AG04449 (cell line): ENCODE measurements around the gene QRICH2.
A peak's percentile ranks its signal among the peaks of the same experiment; 100 is the strongest.
"Not testable (repeated sequence)": the region's sequence is repeated elsewhere in the genome, so short reads cannot be mapped to it uniquely, and the experiment has no call there.

ENCODE experiments used
- CTCF ChIA-PET: fragments of 350-600 bp; formaldehyde crosslinking; extraction: SDS; loops from one replicate; lab custom pipeline; 2021; ENCODE audit warnings: antibody characterized with exemption; lab: Yijun Ruan, JAX
- POLR2A ChIA-PET: fragments of 400-600, 350-600 bp; formaldehyde crosslinking; extraction: SDS; loops from one replicate; lab custom pipeline; 2020; ENCODE audit warnings: antibody characterized with exemption, inconsistent platforms; lab: Yijun Ruan, JAX
- DNase-seq: peaks from one replicate; pipeline ENCODE4 v3.0.0-alpha.2; 2010; ENCODE audit warnings: low read depth, low spot score
- H3K4me3 ChIP-seq: 2 replicates; pipeline ENCODE4 v1.5.1; 2011; ENCODE audit warnings: low read depth, mild to moderate bottlenecking, control low read depth, low read length
- TF ChIP-seq, protein P1 (sequence below): IDR thresholded peaks from one replicate; pipeline ENCODE4 v1.5.1; 2011; ENCODE audit warnings: mild to moderate bottlenecking, moderate library complexity, low read length, control low read depth, inconsistent platforms; ENCODE audit not compliant: insufficient read depth; ENCODE audit errors: missing control alignments

The QRICH2 gene

DNA sequence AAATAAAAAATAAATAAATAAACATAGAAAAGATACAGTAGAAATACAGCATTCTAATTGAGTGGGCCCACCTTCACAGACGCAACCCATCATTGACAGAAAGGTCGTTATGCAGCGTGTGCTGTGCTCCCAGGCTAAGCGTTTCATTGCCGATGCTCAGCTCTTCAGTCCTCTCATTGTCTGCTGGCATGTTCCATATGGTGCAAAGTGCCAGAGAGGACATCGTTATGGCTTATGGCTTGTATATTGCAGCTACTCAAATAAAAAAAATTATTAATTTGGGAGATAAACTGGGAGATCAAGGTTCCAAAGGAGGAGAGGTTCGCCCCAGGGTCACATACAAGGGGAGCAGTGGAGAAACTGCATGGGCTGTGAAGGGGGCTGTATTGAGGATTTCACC lies 54.2 kb downstream of the QRICH2 start:
- POLR2A ChIA-PET: no interaction called here
- no peak for DNase-seq
- H3K4me3 ChIP-seq: no peak overlapping the region
- CTCF ChIA-PET: interaction anchor here (1.1 to 1.5 kb wide), 2 partner anchors 10 to 26 kb away, joined by 3 to 5 read pairs; no protein-coding TSS in a partner anchor
- TF ChIP-seq, protein P1, sequence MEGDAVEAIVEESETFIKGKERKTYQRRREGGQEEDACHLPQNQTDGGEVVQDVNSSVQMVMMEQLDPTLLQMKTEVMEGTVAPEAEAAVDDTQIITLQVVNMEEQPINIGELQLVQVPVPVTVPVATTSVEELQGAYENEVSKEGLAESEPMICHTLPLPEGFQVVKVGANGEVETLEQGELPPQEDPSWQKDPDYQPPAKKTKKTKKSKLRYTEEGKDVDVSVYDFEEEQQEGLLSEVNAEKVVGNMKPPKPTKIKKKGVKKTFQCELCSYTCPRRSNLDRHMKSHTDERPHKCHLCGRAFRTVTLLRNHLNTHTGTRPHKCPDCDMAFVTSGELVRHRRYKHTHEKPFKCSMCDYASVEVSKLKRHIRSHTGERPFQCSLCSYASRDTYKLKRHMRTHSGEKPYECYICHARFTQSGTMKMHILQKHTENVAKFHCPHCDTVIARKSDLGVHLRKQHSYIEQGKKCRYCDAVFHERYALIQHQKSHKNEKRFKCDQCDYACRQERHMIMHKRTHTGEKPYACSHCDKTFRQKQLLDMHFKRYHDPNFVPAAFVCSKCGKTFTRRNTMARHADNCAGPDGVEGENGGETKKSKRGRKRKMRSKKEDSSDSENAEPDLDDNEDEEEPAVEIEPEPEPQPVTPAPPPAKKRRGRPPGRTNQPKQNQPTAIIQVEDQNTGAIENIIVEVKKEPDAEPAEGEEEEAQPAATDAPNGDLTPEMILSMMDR: no peak

DNA sequence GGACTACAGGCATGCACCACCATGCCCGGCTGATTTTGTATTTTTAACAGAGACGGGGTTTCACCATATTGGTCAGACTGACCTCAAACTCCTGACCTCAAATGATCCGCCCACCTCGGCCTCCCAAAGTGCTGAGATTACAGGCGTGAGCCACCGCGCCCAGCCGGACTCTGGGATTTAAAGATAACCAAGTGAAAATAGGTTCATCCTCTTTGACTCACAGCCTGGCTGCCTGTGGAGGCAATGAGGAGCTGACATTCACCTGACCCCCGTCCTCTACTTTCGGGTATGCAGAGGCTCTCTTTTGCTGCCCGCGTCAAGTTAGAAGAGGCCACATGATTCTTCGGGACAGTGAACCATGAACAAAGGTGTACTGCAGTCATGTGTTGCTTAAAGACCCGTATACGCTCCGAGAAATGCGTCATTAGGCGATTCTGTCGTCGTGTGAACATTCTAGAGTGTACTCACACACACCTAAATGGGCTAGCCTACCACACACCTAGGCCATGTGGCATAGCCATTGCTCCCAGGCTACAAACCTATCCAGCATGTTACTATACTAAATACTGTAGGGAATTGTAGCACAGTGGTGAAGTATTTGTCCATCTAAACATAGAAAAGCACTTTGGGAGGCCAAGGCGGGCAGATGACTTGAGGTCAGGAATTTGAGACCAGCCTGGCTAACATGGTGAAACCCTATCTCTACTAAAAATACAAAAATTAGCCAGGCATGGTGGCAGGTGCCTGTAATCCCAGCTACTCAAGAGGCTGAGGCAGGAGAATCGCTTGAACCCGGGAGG lies 54.9 kb downstream of the QRICH2 start:
- POLR2A ChIA-PET, H3K4me3 ChIP-seq, DNase-seq: not testable (repeated sequence)
- CTCF ChIA-PET: interaction anchor here (1.5 kb wide), 1 partner anchor 27 kb away, joined by 5 read pairs; no protein-coding TSS in a partner anchor

DNA sequence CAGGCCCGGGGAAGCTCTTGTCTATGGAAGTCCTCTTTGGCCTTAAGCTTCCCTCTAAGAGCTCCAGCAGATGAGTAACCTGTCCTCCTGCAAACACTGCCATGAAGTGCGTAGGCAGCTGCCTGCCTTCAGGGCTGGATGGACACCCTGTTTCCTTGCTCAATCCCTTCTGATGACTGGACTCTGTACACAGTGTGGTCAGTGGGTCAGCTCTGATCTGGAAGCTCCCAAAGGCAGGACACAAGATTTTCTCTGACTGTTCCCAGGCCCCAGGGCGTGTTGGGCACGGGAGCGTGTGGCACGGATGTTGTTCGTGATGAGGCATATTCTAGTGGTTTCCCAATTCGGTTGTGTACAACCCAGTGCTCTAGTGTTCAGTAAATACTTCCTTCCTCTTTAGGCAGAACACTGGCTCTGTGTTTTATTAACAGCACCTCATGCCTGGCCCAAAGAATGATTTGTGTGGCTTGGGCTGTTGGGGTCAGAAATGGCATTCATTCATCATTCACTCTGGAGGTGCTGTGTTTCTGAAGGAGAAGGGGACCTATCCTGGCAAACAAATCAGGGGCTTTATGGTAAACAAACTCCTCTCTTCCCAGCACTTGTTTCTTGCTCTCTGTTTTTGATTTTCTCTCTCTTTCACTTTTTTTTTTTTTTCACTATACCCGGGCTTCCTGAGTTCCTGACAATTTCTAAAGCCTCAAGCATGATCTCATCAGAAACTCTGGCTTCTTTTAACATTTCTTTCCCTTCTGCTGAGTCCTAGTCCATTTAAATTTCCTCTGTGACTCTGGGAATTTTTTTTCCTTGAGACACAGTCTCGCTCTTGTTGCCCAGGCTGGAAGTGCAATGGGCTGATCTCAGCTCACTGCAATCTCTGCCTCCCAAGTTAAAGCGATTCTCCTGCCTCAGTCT lies 55.8 kb downstream of the QRICH2 start:
- no peak overlapping the region for H3K4me3 ChIP-seq
- POLR2A ChIA-PET: interaction anchor here (1.1 kb wide), 1 partner anchor 13 kb away, joined by 3 read pairs; the partner anchor contains the start of gene UBALD2
- CTCF ChIA-PET: interaction anchor here (0.9 to 1.2 kb wide), 5 partner anchors 9 to 239 kb away, joined by 3 to 5 read pairs (median 3); no protein-coding TSS in a partner anchor

DNA sequence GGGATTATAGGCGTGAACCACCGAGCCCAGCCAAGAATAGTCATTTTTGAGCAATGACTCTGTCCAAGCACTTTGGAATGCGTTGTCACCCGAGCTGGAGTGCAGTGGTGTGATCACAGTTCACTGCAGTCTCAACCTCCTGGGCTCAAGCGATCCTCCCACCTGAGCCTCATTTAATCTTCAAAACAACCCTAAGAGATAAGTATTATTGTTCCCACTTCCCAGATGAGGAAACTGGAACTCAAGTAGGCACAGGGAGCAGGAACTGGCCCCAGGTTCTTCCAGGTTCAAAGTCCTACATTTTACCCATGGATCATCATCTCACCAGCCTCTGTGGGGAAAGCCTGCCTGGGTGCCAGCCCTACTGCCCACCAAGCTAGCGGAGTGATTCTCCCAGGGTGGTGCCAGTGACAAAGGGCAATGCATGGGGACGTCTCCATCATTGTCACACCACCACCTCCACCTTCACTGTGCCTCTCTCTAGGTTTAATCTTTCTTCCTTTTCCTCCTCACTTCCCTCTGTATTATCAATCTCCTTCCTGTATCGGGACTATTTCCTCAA lies 56.5 kb downstream of the QRICH2 start:
- DNase-seq: no peak
- POLR2A ChIA-PET: interaction anchor here (1.1 kb wide), 1 partner anchor 13 kb away, joined by 3 read pairs; the partner anchor contains the start of gene UBALD2

More for the DNA sequence above, 55.8 kb downstream of the QRICH2 start:
- DNase-seq: no peak
- TF ChIP-seq, protein P1: no peak

DNA sequence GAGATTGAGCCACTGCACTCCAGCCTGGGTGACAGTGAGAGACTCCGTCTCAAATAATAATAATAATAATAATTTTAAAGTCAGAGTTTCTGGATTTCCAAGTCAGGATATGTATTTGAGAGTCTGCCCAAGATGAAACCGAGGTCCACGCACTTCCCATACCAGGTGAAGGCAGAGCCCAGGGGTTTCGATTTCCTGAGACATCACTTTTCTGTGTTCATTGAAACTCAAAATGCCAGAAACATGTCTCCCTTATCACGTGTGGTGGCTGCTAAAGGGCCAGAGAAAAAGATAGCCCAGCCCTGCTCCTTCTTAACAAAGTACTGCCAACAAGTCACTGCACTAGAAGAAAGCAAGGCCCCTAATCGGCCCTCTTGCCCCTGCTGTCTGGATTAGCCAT lies 57.9 kb downstream of the QRICH2 start:
- ChIA-PET CTCF (interaction anchor here (1.0 to 4.4 kb wide), 4 partner anchors 8 to 68 kb away, joined by 3 to 19 read pairs (median 5); no protein-coding TSS in a partner anchor), POLR2A (no interaction called here)
- no peak for DNase-seq
- TF ChIP-seq, protein P1: no peak
- no peak overlapping the region for H3K4me3 ChIP-seq

More for the DNA sequence above, 56.5 kb downstream of the QRICH2 start:
- CTCF ChIA-PET: interaction anchor here (0.9 to 1.2 kb wide), 5 partner anchors 8 to 238 kb away, joined by 3 to 5 read pairs (median 3); no protein-coding TSS in a partner anchor
- TF ChIP-seq, protein P1: no peak
- no peak overlapping the region for H3K4me3 ChIP-seq

DNA sequence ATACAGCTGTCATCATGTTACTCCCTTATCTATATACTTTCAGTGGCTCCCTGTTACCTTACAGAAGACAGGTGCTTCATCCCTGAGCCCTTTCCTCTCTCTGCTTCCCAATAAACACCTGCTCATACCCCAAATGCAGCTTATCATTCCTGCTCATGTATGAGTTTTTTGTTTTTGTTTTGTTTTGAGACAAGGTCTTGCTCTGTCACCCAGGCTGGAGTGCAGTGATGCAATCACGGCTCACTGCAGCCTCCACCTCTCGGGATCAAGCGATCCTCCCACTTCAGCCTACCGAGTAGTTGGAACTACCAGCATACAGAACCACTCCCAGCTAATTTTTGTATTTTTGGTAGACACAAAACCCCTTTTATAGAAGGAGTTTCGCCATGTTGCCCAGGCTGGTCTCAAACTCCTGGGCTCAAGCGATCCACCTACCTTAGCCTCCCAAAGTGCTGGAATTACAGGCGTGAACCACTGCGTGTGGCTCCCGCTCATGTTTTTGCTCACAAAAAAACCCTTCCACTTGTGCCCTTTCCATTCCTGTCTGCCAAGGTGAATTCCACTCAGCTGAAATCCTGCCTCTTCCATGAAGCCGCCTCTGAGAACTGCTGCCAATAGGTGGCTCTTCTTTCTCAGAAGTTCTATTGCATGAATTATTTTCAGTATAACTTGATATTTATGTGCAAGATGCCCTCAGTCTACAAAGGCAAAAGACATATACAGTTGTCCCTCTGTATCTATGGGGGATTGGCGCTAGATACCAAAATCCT lies 59.9 kb downstream of the QRICH2 start:
- CTCF ChIA-PET: interaction anchor here (0.7 to 4.4 kb wide), 7 partner anchors 10 to 126 kb away, joined by 3 to 22 read pairs (median 6); no protein-coding TSS in a partner anchor
- POLR2A ChIA-PET: interaction anchor here (0.6 kb wide), 1 partner anchor 305 kb away, joined by 3 read pairs; no protein-coding TSS in a partner anchor
- TF ChIP-seq, protein P1: peak; percentile 13
- no peak overlapping the region for H3K4me3 ChIP-seq
- no peak for DNase-seq
